Small intestine (tissue), 7 donors: Measurements from ENCODE around the gene MYO18A. TPM values are rescaled to one million over a fixed set of nuclear protein-coding genes. Genes with fewer than 3 reads are reported as not detected.

Experiments
- DNase-seq, 2 donors: peaks; one replicate each; pipeline versions ENCODE4 v3.0.0 to v3.0.0-alpha.2; 2013
- FAIRE-seq: peaks from 2 replicates; lab custom pipeline; 2012; peaks lifted over from hg19 to GRCh38; lab: Jason Lieb, UNC
- H3K27ac ChIP-seq, 3 donors: one replicate each; pipeline ENCODE4 v1.5.1; 2013; ENCODE audit warnings: low read length in 2 of 3, mild to moderate bottlenecking in 2 of 3, control low read depth in 1 of 3, inconsistent platforms in 1 of 3, low read depth in 1 of 3, moderate library complexity in 1 of 3
- H3K27me3 ChIP-seq, 3 donors: one replicate each; pipeline ENCODE4 v1.6.1; 2013; ENCODE audit warnings: low read length in 3 of 3, inconsistent platforms in 1 of 3; ENCODE audit not compliant: control insufficient read depth in 3 of 3, insufficient read depth in 3 of 3
- H3K36me3 ChIP-seq, 3 donors: one replicate each; pipeline ENCODE4 v1.6.1; 2013; ENCODE audit warnings: low read length in 3 of 3, inconsistent platforms in 1 of 3, low read depth in 1 of 3, mild to moderate bottlenecking in 1 of 3, moderate library complexity in 1 of 3; ENCODE audit not compliant: control insufficient read depth in 3 of 3, insufficient read depth in 2 of 3
- H3K4me1 ChIP-seq, 3 donors: one replicate each; pipeline ENCODE4 v1.6.1; 2013; ENCODE audit warnings: low read length in 2 of 3, inconsistent platforms in 1 of 3, low read depth in 1 of 3, mild to moderate bottlenecking in 1 of 3, moderate library complexity in 1 of 3; ENCODE audit not compliant: control insufficient read depth in 3 of 3, insufficient read depth in 2 of 3
- H3K4me3 ChIP-seq, 3 donors: one replicate each; pipeline ENCODE4 v1.5.1; 2013; ENCODE audit warnings: low read length in 3 of 3, control low read depth in 1 of 3, inconsistent platforms in 1 of 3, low read depth in 1 of 3, mild to moderate bottlenecking in 1 of 3, moderate library complexity in 1 of 3
- H3K9me3 ChIP-seq, 2 donors: one replicate each; pipeline ENCODE4 v1.6.1; 2013; ENCODE audit warnings: low read depth in 1 of 2, low read length in 1 of 2; ENCODE audit not compliant: control insufficient read depth in 2 of 2, insufficient read depth in 1 of 2
- WGBS, 3 donors: extraction: QIAGEN DNeasy Blood & Tissue Kit; methylation state at CpG; one replicate each; pipeline ENCODE4 v1.1.7; 2013; 5-methylcytosine and 5-hydroxymethylcytosine counted together
- polyA plus RNA-seq, 4 donors: library from polyadenylated mRNA; stranded (reverse) in 3 of 4; unstranded in 1 of 4; fragments of 200-250 nt in 3 of 4; fragments of 120-200 nt in 1 of 4; gene quantifications; one replicate each; pipeline versions ENCODE4 v1.2.1 to v1.2.3, GENCODE V29; 2013
- donor health status: healthy with polysubstance abuse.
- donor health status: control.
- donor health status: control.
- donor health status: Bipolar disorder and iron deficiency.
- donor health status: healthy.

Gene MYO18A
- polyA plus RNA-seq, 4 donors, result 42.9 to 66.9 (median 55.4) TPM

- FAIRE-seq, result no peak
- no peak overlapping the region for H3K4me3 ChIP-seq
- no peaks in the 10 kb centered on the region for H3K9me3 ChIP-seq
- peaks cover 6 to 60% (median 9%) of the 10 kb centered on the region in 3 donors for H3K27me3 ChIP-seq
- 58 to 80% (median 64%) methylated on average over 7 of the region's 7 CpGs for WGBS, 3 donors
- H3K36me3 ChIP-seq, result no peaks in the 10 kb centered on the region
- DNase-seq, result no peak
- H3K27ac ChIP-seq, result no peak overlapping the region
- H3K4me1 ChIP-seq, result peaks cover 0 to 3% (median 0%) of the 10 kb centered on the region in 3 donors
Measured at GRCh38 chr17:29021226-29021625, 159.0 kb downstream of the MYO18A start.

Other genes starting within 250 kb of the MYO18A start
- 10 to 100 TPM in 3 of 4 donors, 1 to 10 TPM in 1; 6.5 to 26.1 (median 15.1) TPM for gene PHF12, start 228.9 kb downstream of the MYO18A start, polyA plus RNA-seq
- 1 to 10 TPM in 2 of 4 donors, not detected in 2; 1.1 to 1.4 TPM for gene SEZ6, start 174.4 kb downstream of the MYO18A start, polyA plus RNA-seq
- gene PIPOX, start 137.3 kb downstream of the MYO18A start, polyA plus RNA-seq, result 10 to 100 TPM in 3 of 4 donors, 1 to 10 TPM in 1; 2.9 to 35.4 (median 12.1) TPM
- gene CRYBA1, start 66.5 kb upstream of the MYO18A start, polyA plus RNA-seq, result not detected
- 10 to 100 TPM in 1 of 4 donors, 1 to 10 TPM in 3; 5.1 to 34.1 (median 7.5) TPM for gene NUFIP2, start 113.8 kb upstream of the MYO18A start, polyA plus RNA-seq
- 10 to 100 TPM in 1 of 4 donors, 1 to 10 TPM in 3; 4.1 to 18.8 (median 5.9) TPM for gene TAOK1, start 210.0 kb upstream of the MYO18A start, polyA plus RNA-seq